ENCODE results near the gene HM13.
"Not testable (repeated sequence)": the region's sequence is repeated elsewhere in the genome, so short reads cannot be mapped to it uniquely, and the experiment has no call there.

HM13 gene

DNA sequence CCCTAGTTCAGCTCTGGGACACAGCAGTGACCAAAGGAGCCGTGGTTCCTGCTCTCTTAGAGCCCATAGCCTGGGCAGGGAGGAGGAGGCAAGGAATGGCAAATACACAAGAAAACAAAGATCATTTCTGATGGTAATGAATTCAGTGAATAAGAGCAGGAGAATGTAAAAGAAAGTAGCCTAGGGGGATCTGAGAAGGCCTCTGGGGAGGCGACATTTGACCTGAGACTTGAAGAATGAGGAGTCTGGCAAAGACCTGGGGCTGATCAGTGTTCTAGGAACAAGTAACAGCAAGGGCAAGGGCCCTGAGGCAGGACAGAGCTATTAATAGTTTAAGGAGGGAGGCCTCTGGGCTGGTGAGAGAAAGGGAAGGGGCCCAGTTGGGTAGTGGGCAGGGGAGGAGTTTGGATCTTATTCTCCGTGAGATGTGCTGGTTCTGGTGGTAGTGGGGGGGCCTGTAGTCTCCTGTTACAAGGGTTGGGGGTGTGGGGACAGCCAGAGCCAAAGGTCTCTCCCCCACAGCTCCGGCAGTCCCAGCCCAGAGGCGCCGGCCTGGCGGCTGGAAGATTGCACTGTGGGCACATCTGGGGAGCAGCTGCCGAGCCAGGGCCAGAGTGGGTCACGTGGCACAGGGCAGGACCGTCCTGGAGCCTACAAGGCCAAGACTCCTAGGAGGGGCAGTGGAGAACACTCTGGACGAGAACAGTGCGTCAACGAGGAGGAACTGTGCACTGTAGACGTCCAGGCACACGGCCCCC is 81.6 kb downstream of the HM13 start:
- Histone ChIP-seq H3K4me3 (ENCODE audit: low read length, poor library complexity, severe bottlenecking) (no peak overlapping the region), H3K36me3 (ENCODE audit: insufficient read depth, low read length) (no peaks in the 10 kb centered on the region), H3F3A (ENCODE audit: low read depth) (no peaks in the 10 kb centered on the region), H4K20me1 (ENCODE audit: insufficient read depth, low read length, poor library complexity, severe bottlenecking) (no peaks in the 10 kb centered on the region), H3K9me2 (replicated peaks; ENCODE audit: low read depth, low read length) (no peaks in the 10 kb centered on the region), H3K4me1 (ENCODE audit: insufficient read depth, low read length, poor library complexity, severe bottlenecking) (no peaks in the 10 kb centered on the region), H3K27me3 (ENCODE audit: insufficient read depth, low read length, poor library complexity, severe bottlenecking) (no peaks in the 10 kb centered on the region), H3K4me2 (ENCODE audit: low read depth, low read length, poor library complexity, severe bottlenecking) (no peak overlapping the region), H3K9me3 (ENCODE audit: insufficient read depth, low read depth, low read length) (no peaks in the 10 kb centered on the region), H3K9ac (ENCODE audit: low read depth, low read length, poor library complexity, severe bottlenecking) (no peak overlapping the region), H3K79me2 (ENCODE audit: insufficient read depth, low read length) (no peaks in the 10 kb centered on the region), H2AFZ (ENCODE audit: low read length) (no peak overlapping the region)
- TF ChIP-seq EZH2phosphoT487 (IDR thresholded peaks at IDR 0.05; ENCODE audit: borderline replicate concordance) (no peak), CTCF (conservative IDR thresholded peaks at IDR 0.05; ENCODE audit: low read length) (no peak)

DNA sequence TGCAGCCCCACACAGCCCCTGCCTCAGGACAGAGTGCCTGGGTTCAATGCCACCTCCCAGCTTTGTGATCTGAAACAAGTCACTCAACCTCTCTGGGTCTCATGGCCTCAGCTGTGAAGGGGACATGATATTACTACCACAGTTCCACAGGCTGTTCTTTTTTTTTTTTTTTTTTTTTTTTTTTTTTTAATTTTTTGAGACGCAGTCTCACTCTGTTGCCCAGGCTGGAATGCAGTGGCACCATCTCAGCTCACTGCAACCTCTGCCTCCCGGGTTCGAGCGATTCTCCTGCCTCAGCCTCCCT is 82.1 kb downstream of the HM13 start:
- not testable (repeated sequence) for H3K4me1 ChIP-seq (ENCODE audit: insufficient read depth, low read length, poor library complexity, severe bottlenecking); H2AFZ ChIP-seq (ENCODE audit: low read length); H3K4me2 ChIP-seq (ENCODE audit: low read depth, low read length, poor library complexity, severe bottlenecking)

DNA sequence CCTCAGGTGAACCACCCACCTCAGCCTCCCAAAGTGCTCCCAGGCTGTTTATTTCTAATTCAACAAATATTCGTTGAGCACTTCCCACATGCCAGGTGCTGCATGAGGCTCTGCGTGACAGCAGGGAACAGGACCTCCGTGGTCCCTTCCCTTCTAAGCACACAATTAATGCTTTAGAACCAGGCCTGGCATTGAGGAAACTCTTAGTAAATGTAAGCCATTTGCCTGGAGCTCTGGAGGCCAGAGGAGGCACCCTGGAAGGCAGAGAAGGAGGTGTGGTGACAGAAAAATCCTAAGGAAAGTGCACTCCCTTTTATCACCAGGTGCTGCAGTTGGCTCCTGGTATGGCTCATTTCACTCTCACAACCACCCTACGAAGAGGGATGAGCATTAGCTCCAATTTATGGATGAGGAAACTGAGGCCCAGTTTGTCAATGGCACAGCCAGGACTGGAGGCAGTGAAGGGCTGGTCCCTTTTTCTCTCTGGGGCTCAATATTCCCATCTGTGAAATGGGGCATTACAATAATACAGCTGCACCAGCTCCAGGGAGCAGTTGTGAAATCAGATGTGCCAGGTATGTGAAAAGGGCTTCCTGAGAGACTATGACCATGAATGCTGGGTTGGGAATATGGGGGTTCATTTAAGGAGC is 82.7 kb downstream of the HM13 start:
- Histone ChIP-seq H4K20me1 (ENCODE audit: insufficient read depth, low read length, poor library complexity, severe bottlenecking) (no peaks in the 10 kb centered on the region), H3F3A (ENCODE audit: low read depth) (no peaks in the 10 kb centered on the region), H3K4me1 (ENCODE audit: insufficient read depth, low read length, poor library complexity, severe bottlenecking) (no peaks in the 10 kb centered on the region), H3K9ac (ENCODE audit: low read depth, low read length, poor library complexity, severe bottlenecking) (no peak overlapping the region), H3K9me3 (ENCODE audit: insufficient read depth, low read depth, low read length) (no peaks in the 10 kb centered on the region), H2AFZ (ENCODE audit: low read length) (no peak overlapping the region), H3K27me3 (ENCODE audit: insufficient read depth, low read length, poor library complexity, severe bottlenecking) (no peaks in the 10 kb centered on the region), H3K4me3 (ENCODE audit: low read length, poor library complexity, severe bottlenecking) (no peak overlapping the region), H3K9me2 (replicated peaks; ENCODE audit: low read depth, low read length) (no peaks in the 10 kb centered on the region), H3K79me2 (ENCODE audit: insufficient read depth, low read length) (no peaks in the 10 kb centered on the region), H3K4me2 (ENCODE audit: low read depth, low read length, poor library complexity, severe bottlenecking) (no peak overlapping the region), H3K36me3 (ENCODE audit: insufficient read depth, low read length) (no peaks in the 10 kb centered on the region)
- no peak for TF ChIP-seq EZH2phosphoT487 (IDR thresholded peaks at IDR 0.05; ENCODE audit: borderline replicate concordance)
- TF ChIP-seq CTCF (conservative IDR thresholded peaks at IDR 0.05; ENCODE audit: low read length), result no peak

More for the DNA sequence above, 82.1 kb downstream of the HM13 start:
- not testable (repeated sequence) for H3K4me3 ChIP-seq (ENCODE audit: low read length, poor library complexity, severe bottlenecking); H4K20me1 ChIP-seq (ENCODE audit: insufficient read depth, low read length, poor library complexity, severe bottlenecking); H3K79me2 ChIP-seq (ENCODE audit: insufficient read depth, low read length); H3K27me3 ChIP-seq (ENCODE audit: insufficient read depth, low read length, poor library complexity, severe bottlenecking); H3K36me3 ChIP-seq (ENCODE audit: insufficient read depth, low read length); H3K9me3 ChIP-seq (ENCODE audit: insufficient read depth, low read depth, low read length); H3F3A ChIP-seq (ENCODE audit: low read depth); H3K9me2 ChIP-seq (replicated peaks; ENCODE audit: low read depth, low read length); H3K9ac ChIP-seq (ENCODE audit: low read depth, low read length, poor library complexity, severe bottlenecking)

GRCh38 chr20:31597481-31597855 is 83.2 kb downstream of the HM13 start:
- no peaks in the 10 kb centered on the region for H4K20me1 ChIP-seq (ENCODE audit: insufficient read depth, low read length, poor library complexity, severe bottlenecking)
- no peaks in the 10 kb centered on the region for H3K27me3 ChIP-seq (ENCODE audit: insufficient read depth, low read length, poor library complexity, severe bottlenecking)
- no peak overlapping the region for H2AFZ ChIP-seq (ENCODE audit: low read length)
- no peaks in the 10 kb centered on the region for H3K79me2 ChIP-seq (ENCODE audit: insufficient read depth, low read length)
- no peak overlapping the region for H3K9ac ChIP-seq (ENCODE audit: low read depth, low read length, poor library complexity, severe bottlenecking)
- no peak overlapping the region for H3K4me2 ChIP-seq (ENCODE audit: low read depth, low read length, poor library complexity, severe bottlenecking)
- no peak overlapping the region for H3K4me3 ChIP-seq (ENCODE audit: low read length, poor library complexity, severe bottlenecking)
- no peaks in the 10 kb centered on the region for H3K36me3 ChIP-seq (ENCODE audit: insufficient read depth, low read length)
- H3F3A ChIP-seq (ENCODE audit: low read depth), result no peaks in the 10 kb centered on the region
- no peaks in the 10 kb centered on the region for H3K9me2 ChIP-seq (replicated peaks; ENCODE audit: low read depth, low read length)
- no peaks in the 10 kb centered on the region for H3K9me3 ChIP-seq (ENCODE audit: insufficient read depth, low read depth, low read length)
- H3K4me1 ChIP-seq (ENCODE audit: insufficient read depth, low read length, poor library complexity, severe bottlenecking), result no peaks in the 10 kb centered on the region
- TF ChIP-seq CTCF (conservative IDR thresholded peaks at IDR 0.05; ENCODE audit: low read length) (no peak), EZH2phosphoT487 (IDR thresholded peaks at IDR 0.05; ENCODE audit: borderline replicate concordance) (no peak)

Measured in Loucy (cell line).